Spleen (tissue), 13 donors: Measurements from ENCODE around the gene PAX5. TPM values are rescaled to one million over a fixed set of nuclear protein-coding genes. Genes with fewer than 3 reads are reported as not detected.
"Not testable (repeated sequence)": the region's sequence is repeated elsewhere in the genome, so short reads cannot be mapped to it uniquely, and the experiment has no call there.

Experiments used
- DNase-seq: peaks from one replicate; pipeline ENCODE4 v3.0.0-alpha.2; 2020
- H3K27ac ChIP-seq, 8 donors: fragments of 200-600 bp; sonication (generic) in 7 of 8; 1 replicate in 4 of 8; 2 replicates in 4 of 8; pipeline versions ENCODE4 v1.5.0 to v1.8.0; 2016 to 2021; ENCODE audit warnings: inconsistent platforms in 4 of 8, mild to moderate bottlenecking in 4 of 8, moderate library complexity in 1 of 8
- H3K27me3 ChIP-seq, 7 donors: fragments of 200-600 bp; sonication (generic) in 6 of 7; replicated peaks in 1 of 7; 1 replicate in 4 of 7; 2 replicates in 3 of 7; pipeline versions ENCODE4 v1.5.0 to v1.8.0; 2016 to 2021; ENCODE audit warnings: inconsistent platforms in 3 of 7, mild to moderate bottlenecking in 1 of 7
- H3K36me3 ChIP-seq, 6 donors: fragments of 200-600 bp; sonication (generic) in 5 of 6; 1 replicate in 4 of 6; 2 replicates in 2 of 6; pipeline versions ENCODE4 v1.5.0 to v1.8.0; 2016 to 2021; ENCODE audit warnings: inconsistent platforms in 2 of 6
- H3K4me1 ChIP-seq, 6 donors: fragments of 200-600 bp; sonication (generic) in 5 of 6; 1 replicate in 3 of 6; 2 replicates in 3 of 6; pipeline versions ENCODE4 v1.5.0 to v1.8.0; 2016 to 2021; ENCODE audit warnings: inconsistent platforms in 3 of 6
- H3K4me3 ChIP-seq, 8 donors: fragments of 200-600 bp; sonication (generic) in 7 of 8; 1 replicate in 4 of 8; 2 replicates in 4 of 8; pipeline versions ENCODE4 v1.5.0 to v1.8.0; 2016 to 2021; ENCODE audit warnings: inconsistent platforms in 4 of 8, mild to moderate bottlenecking in 4 of 8, moderate library complexity in 2 of 8
- H3K9me3 ChIP-seq, 8 donors: fragments of 200-600 bp; sonication (generic) in 7 of 8; 1 replicate in 4 of 8; 2 replicates in 4 of 8; pipeline versions ENCODE4 v1.5.0 to v1.8.0; 2016 to 2021; ENCODE audit warnings: inconsistent platforms in 4 of 8
- POLR2A ChIP-seq, 3 donors: fragments of 450-650 bp; IDR thresholded peaks; one replicate each; pipeline ENCODE4 v1.5.1; 2017; ENCODE audit warnings: antibody characterized with exemption in 3 of 3, mild to moderate bottlenecking in 1 of 3
- POLR2AphosphoS5 ChIP-seq, 3 donors: sonication (generic); formaldehyde crosslinking; IDR thresholded peaks; one replicate each; pipeline ENCODE4 v1.5.1; 2017; ENCODE audit warnings: antibody characterized with exemption in 3 of 3
- whole genome bisulfite sequencing, 5 donors: extraction: QIAGEN DNeasy Blood & Tissue Kit in 3 of 5; methylation state at CpG; one replicate each; pipeline versions ENCODE4 v1.1.5 to v1.1.7; 2013 to 2018; 5-methylcytosine and 5-hydroxymethylcytosine counted together
- intact Hi-C: fragments of 100-400 bp; cut with DNase I; formaldehyde crosslinking; loops from one replicate; pipeline ENCODE4 v1.15.0; 2023; ENCODE audit warnings: low total_unique reads
- long read RNA-seq, 2 donors: transcript quantifications; one replicate each; lab custom pipeline, GENCODE V29; 2026
- polyA plus RNA-seq, 3 donors: library from polyadenylated mRNA; stranded (reverse); fragments of 200-250 nt; gene quantifications; one replicate each; pipeline ENCODE4 v1.2.1, GENCODE V29; 2013
- total RNA-seq, 7 donors: library from RNA; depleted of rRNA in 3 of 7; stranded (reverse); fragments of >200 nt in 3 of 7; fragmentation: NEBNext Ultra II Directional in 4 of 7; extraction: Animal tissue kit (Norgen Biotek cat#: 25700) in 4 of 7; gene quantifications; one replicate each; pipeline versions ENCODE4 v1.1.0 to v1.2.1, GENCODE V29; 2016 to 2021
- TF ChIP-seq, protein P1 (sequence below), 11 experiments: fragments of 200-600 bp in 7 of 11; fragments of 450-650 bp in 4 of 11; sonication (generic) in 4 of 11; IDR thresholded peaks in 8 of 11; conservative IDR thresholded peaks in 3 of 11; 1 replicate in 7 of 11; 2 replicates in 4 of 11; pipeline versions ENCODE4 v1.4.0 to v1.8.0; 2016 to 2021; ENCODE audit warnings: antibody characterized with exemption in 11 of 11, inconsistent platforms in 4 of 11, mild to moderate bottlenecking in 1 of 11
- donor health status: healthy with polysubstance abuse.
- donor health status: DM: no; HTN: no; CAD: no; lungs with moderate emphysema.
- donor health status: DM: no; HTN: no; CAD: no.
- donor health status: Bipolar disorder and iron deficiency.
- donor health status: healthy.
- donor health status: DM: no; HTN: no; CAD: no.
- donor health status: DM: yes; HTN: yes; CAD: no.

PAX5 gene
- total RNA-seq, result 100 to 1,000 TPM in 2 of 7 donors, 10 to 100 TPM in 5; 48.3 to 120 (median 76.4) TPM
- polyA plus RNA-seq, result 10 to 100 TPM; 15.9 to 54.6 (median 22.6) TPM
- long read RNA-seq, donor 1, full-length matches to known transcripts, result 1 of 1 reads
- long read RNA-seq, donor 1, partial matches to known transcripts, result 0 of 1 reads
- long read RNA-seq, donor 1, other reads (novel, unspliced or antisense), result 0 of 1 reads
- long read RNA-seq, donor 2, full-length matches to known transcripts, result 2 of 2 reads
- long read RNA-seq, donor 2, partial matches to known transcripts, result 0 of 2 reads
- long read RNA-seq, donor 2, other reads (novel, unspliced or antisense), result 0 of 2 reads

DNA sequence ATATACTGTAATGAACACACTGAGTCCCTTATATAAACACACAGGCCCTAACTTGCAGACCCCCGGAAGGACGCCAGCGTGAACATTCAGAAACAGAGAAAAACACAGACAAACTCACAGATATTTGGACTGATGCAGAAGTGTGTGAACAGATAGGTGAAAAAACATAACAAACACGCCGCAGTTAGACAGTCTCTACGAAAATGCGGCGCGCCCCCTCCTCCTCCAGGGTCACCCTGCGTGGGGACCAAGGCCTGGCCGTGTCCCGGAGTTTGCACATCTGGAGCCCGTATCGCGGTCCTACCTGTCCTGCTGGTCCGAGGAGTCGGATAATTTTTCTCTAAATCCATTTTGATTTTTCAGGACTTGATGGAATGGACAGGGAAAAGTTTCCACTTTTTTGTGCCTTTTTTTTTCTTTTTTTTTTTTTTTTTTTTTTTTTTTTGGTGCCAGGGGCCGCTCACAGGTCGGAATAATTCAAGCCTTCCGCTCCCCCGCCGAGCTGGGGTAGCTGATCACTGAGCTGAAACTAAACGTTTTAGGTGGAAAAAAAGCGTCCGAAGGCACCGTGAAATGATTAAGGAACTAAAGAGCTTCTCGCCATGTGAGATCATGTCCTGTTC, at the start of gene PAX5:
TSS of gene PAX5 (minus strand) at position 587 of the 623 bp plus-strand sequence. CDS start at position 350, 237 bp downstream.
- DNase-seq, result peak; percentile 78
- Histone ChIP-seq H3K27ac (peak within 1 kb of the TSS; percentile 68 to 91 (median 88)), H3K27me3 (peaks cover 16 to 100% (median 98%) of the 10 kb centered on the region in 7 donors), H3K36me3 (no peaks in the 10 kb centered on the region), H3K9me3 (no peaks in the 10 kb centered on the region), H3K4me1 (peaks cover 18 to 88% (median 65%) of the 10 kb centered on the region in 6 donors), H3K4me3 (peak within 1 kb of the TSS; percentile 31 to 73 (median 52))
- TF ChIP-seq POLR2A (IDR thresholded peaks at IDR 0.05) (no peak), POLR2AphosphoS5 (IDR thresholded peaks at IDR 0.05) (no peak)
- TF ChIP-seq, protein P1, sequence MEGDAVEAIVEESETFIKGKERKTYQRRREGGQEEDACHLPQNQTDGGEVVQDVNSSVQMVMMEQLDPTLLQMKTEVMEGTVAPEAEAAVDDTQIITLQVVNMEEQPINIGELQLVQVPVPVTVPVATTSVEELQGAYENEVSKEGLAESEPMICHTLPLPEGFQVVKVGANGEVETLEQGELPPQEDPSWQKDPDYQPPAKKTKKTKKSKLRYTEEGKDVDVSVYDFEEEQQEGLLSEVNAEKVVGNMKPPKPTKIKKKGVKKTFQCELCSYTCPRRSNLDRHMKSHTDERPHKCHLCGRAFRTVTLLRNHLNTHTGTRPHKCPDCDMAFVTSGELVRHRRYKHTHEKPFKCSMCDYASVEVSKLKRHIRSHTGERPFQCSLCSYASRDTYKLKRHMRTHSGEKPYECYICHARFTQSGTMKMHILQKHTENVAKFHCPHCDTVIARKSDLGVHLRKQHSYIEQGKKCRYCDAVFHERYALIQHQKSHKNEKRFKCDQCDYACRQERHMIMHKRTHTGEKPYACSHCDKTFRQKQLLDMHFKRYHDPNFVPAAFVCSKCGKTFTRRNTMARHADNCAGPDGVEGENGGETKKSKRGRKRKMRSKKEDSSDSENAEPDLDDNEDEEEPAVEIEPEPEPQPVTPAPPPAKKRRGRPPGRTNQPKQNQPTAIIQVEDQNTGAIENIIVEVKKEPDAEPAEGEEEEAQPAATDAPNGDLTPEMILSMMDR (IDR thresholded peaks at IDR 0.05 in 8 of 11, conservative IDR thresholded peaks at IDR 0.05 in 3 of 11), result no peak
- WGBS, 5 donors, result 10 to 13% (median 11%) methylated on average over 27 of the region's 27 CpGs
- intact Hi-C loops, result no loop called here

DNA sequence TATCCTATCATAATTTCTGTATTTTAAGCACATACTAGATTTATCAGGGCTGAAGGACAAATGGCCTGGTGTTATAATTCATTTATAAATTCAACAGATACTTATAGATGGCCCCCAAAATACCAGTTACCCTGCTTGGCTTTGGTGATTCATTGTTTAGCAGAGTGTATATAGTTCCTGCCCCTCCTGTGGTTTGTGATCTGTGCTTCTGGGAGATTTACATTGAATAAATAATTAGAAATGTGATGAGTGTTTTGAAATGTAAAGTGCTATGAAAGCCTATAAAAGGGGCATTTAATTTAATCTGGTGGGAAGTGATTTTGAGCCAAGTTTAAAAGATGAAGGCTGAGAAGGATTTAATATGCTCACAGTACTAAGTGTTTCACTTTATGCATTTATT, 49.6 kb upstream of the PAX5 start:
- Histone ChIP-seq H3K27me3 (no peaks in the 10 kb centered on the region), H3K9me3 (peaks cover 0 to 4% (median 0%) of the 10 kb centered on the region in 8 donors), H3K36me3 (peaks cover 0 to 28% (median 16%) of the 10 kb centered on the region in 6 donors), H3K27ac (no peak overlapping the region), H3K4me3 (no peak overlapping the region), H3K4me1 (peaks cover 23 to 71% (median 60%) of the 10 kb centered on the region in 6 donors)
- no peak for DNase-seq
- intact Hi-C loops, result no loop called here
- TF ChIP-seq, protein P1 (IDR thresholded peaks at IDR 0.05 in 8 of 11, conservative IDR thresholded peaks at IDR 0.05 in 3 of 11), result no peak
- TF ChIP-seq POLR2A (IDR thresholded peaks at IDR 0.05) (no peak), POLR2AphosphoS5 (IDR thresholded peaks at IDR 0.05) (no peak)

DNA sequence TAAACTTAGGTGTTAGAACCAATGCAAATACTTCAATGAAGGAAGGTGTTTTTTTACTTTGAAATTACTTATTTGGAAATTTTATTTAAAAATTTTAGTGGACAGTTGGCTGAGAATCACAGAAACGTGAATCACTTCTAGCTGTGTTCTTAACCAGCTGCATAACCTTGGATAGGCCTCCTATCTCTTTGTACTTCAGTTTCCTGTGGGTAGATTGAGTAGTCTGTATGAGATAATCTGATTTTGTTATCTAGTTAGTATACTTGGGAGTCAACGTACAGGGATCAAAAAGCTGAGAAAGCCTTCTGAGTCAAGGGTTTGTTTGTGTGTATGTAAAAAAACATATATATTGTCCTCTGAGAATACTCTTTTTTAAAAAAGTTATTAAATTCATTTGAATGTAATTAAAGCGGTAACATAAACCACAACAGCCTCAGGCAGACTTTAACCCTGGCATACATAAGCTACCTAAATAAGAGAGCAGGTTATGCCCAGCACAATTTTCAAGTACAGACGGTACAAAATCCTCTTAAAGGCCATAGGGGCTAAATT, 48.2 kb upstream of the PAX5 start:
- Histone ChIP-seq H3K4me3 (no peak overlapping the region), H3K4me1 (peaks cover 23 to 71% (median 60%) of the 10 kb centered on the region in 6 donors), H3K36me3 (peaks cover 0 to 14% (median 8%) of the 10 kb centered on the region in 6 donors), H3K9me3 (peaks cover 0 to 4% (median 0%) of the 10 kb centered on the region in 8 donors), H3K27me3 (no peaks in the 10 kb centered on the region), H3K27ac (no peak overlapping the region)
- WGBS, 5 donors, result 59 to 72% (median 67%) methylated on average over 4 of the region's 4 CpGs
- intact Hi-C loops, result no loop called here
- TF ChIP-seq POLR2A (IDR thresholded peaks at IDR 0.05), result no peak
- TF ChIP-seq, protein P1 (IDR thresholded peaks at IDR 0.05 in 8 of 11, conservative IDR thresholded peaks at IDR 0.05 in 3 of 11), result no peak
- TF ChIP-seq POLR2AphosphoS5 (IDR thresholded peaks at IDR 0.05), result no peak
- no peak for DNase-seq

DNA sequence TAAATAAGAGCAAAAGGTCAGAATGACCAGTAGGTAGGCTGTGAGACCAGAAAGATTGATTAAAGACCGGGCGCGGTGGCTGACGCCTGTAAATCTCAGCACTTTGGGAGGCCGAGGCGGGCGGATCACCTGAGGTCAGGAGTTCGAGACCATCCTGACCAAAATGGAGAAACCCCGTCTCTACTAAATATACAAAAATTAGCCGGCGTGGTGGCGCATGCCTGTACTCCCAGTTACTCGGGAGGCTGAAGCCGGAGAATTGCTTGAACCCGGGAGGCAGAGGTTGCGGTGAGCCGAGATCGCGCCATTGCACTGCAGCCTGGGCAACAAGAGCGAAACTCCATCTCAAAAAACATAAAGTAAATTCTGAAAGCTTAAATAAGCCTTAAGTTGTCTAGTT, 47.4 kb upstream of the PAX5 start:
- DNase-seq, H3K27me3 ChIP-seq, H3K27ac ChIP-seq, H3K36me3 ChIP-seq, intact Hi-C loops, H3K9me3 ChIP-seq: not testable (repeated sequence)
- 96 to 99% (median 97%) methylated on average over 20 of the region's 20 CpGs for WGBS, 5 donors
- peak overlapping the region in 1 of 8 donors; percentile 95 for H3K4me3 ChIP-seq
- peaks cover 23 to 74% (median 60%) of the 10 kb centered on the region in 6 donors for H3K4me1 ChIP-seq

DNA sequence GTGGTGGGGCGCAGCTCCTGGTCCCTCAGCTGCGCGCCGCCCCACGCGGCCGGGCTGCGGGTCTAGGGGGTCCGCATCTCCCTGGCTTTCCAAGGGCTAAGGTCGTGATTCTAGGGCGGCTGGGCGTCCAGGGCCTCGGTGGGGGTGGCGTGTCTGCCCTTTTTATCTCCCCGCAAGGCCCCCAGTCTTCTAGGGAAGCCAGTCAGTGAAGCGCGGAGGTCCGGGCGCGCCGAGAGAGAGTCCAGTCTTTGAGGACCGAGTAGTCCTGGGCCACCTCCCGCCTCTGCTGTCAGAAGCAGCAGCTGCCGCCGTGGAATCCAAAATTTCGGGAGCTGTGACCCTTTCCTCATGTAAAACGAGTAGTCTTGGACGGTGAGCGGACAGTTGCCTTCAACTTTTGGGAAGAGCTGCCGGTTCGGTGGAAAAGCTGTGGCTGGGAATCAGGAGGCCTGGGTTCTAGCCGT, 46.1 kb upstream of the PAX5 start:
- H3K9me3 ChIP-seq, DNase-seq, H3K27me3 ChIP-seq, H3K36me3 ChIP-seq, intact Hi-C loops: not testable (repeated sequence)
- Histone ChIP-seq H3K4me1 (peaks cover 17 to 74% (median 54%) of the 10 kb centered on the region in 6 donors), H3K27ac (peak overlapping the region; percentile 89 to 96 (median 92)), H3K4me3 (peak overlapping the region; percentile 63 to 95 (median 74))
- 0 to 3% (median 1%) methylated on average over 25 to 32 of the region's 32 CpGs for WGBS, 5 donors
